HepG2 (cell line): ENCODE data around the gene THRAP3. TPM values are rescaled to one million over a fixed set of nuclear protein-coding genes. Genes with fewer than 3 reads are reported as not detected.
A peak's percentile ranks its signal among the peaks of the same experiment; 100 is the strongest.

Source experiments
- ELF1 ChIP-seq: sonication (generic); formaldehyde crosslinking; IDR thresholded peaks from 2 replicates; pipeline ENCODE4 v1.4.0; 2020; ENCODE audit warnings: missing genetic modification reagents
- KAT8 ChIP-seq: IDR thresholded peaks from 2 replicates; pipeline ENCODE4 v1.6.1; 2016; ENCODE audit warnings: missing genetic modification reagents, missing compliant biosample characterization
- NR2C2 ChIP-seq: sonication (generic); formaldehyde crosslinking; IDR thresholded peaks from 2 replicates; pipeline ENCODE4 v1.4.0; 2020; ENCODE audit warnings: missing genetic modification reagents, mild to moderate bottlenecking, moderate library complexity, borderline replicate concordance
- PRMT3 ChIP-seq: sonication (generic); formaldehyde crosslinking; IDR thresholded peaks from 2 replicates; pipeline ENCODE4 v1.8.1; 2022; ENCODE audit warnings: low read depth, mild to moderate bottlenecking, moderate library complexity, missing genetic modification reagents, borderline replicate concordance
- STAT5B ChIP-seq: sonication (generic); formaldehyde crosslinking; IDR thresholded peaks from 2 replicates; pipeline ENCODE4 v1.4.0; 2020; ENCODE audit warnings: missing genetic modification reagents
- TARDBP ChIP-seq: sonication (generic); formaldehyde crosslinking; IDR thresholded peaks from 2 replicates; pipeline ENCODE4 v1.8.0; 2022; ENCODE audit warnings: mild to moderate bottlenecking, missing genetic modification reagents
- U2AF2 ChIP-seq: fragments of 200-400 bp; formaldehyde crosslinking; IDR thresholded peaks from 2 replicates; pipeline ENCODE4 v1.6.1; 2017; ENCODE audit warnings: low read depth, mild to moderate bottlenecking, low read length
- YEATS2 ChIP-seq: sonication (generic); formaldehyde crosslinking; IDR thresholded peaks from 2 replicates; pipeline ENCODE4 v1.4.0; 2020; ENCODE audit warnings: missing genetic modification reagents, borderline replicate concordance
- ZBTB3 ChIP-seq: sonication (generic); formaldehyde crosslinking; IDR thresholded peaks from 2 replicates; pipeline ENCODE4 v1.4.0; 2020; ENCODE audit warnings: low read depth, mild to moderate bottlenecking, moderate library complexity, missing genetic modification reagents, borderline replicate concordance
- ZNF569 ChIP-seq: sonication (generic); formaldehyde crosslinking; IDR thresholded peaks from 2 replicates; pipeline ENCODE4 v1.5.0; 2020; ENCODE audit warnings: mild to moderate bottlenecking, missing genetic modification reagents, moderate library complexity, borderline replicate concordance
- ZNF616 ChIP-seq: sonication (generic); formaldehyde crosslinking; IDR thresholded peaks from 2 replicates; pipeline ENCODE4 v1.5.0; 2020; ENCODE audit warnings: low read depth, mild to moderate bottlenecking, missing genetic modification reagents
- ZNF646 ChIP-seq: sonication (generic); formaldehyde crosslinking; IDR thresholded peaks from 2 replicates; pipeline ENCODE4 v1.9.0; 2021; ENCODE audit warnings: mild to moderate bottlenecking, missing genetic modification reagents
- ZNF782 ChIP-seq: sonication (generic); formaldehyde crosslinking; IDR thresholded peaks from 2 replicates; pipeline ENCODE4 v1.4.0; 2020; ENCODE audit warnings: missing genetic modification reagents, mild to moderate bottlenecking, borderline replicate concordance
- ZNF839 ChIP-seq: sonication (generic); formaldehyde crosslinking; IDR thresholded peaks from 2 replicates; pipeline ENCODE4 v1.4.0; 2020; ENCODE audit warnings: missing genetic modification reagents, mild to moderate bottlenecking, borderline replicate concordance
- ZSCAN9 ChIP-seq: IDR thresholded peaks from 2 replicates; pipeline ENCODE4 v1.6.1; 2016; ENCODE audit warnings: borderline replicate concordance
- polyA plus RNA-seq, 8 experiments: library from polyadenylated mRNA; depleted of rRNA in 3 of 8; stranded (reverse) in 7 of 8; unstranded in 1 of 8; fragments of >200 nt; fragmentation: Illumina TruSeq in 4 of 8; extraction: Trizol in 4 of 8; gene quantifications; 2 replicates each; pipeline versions ENCODE4 v1.2.1 to v1.2.3, GENCODE V29; 2011 to 2016; ENCODE audit warnings: low read depth in 4 of 8, missing spikeins in 1 of 8, mixed read lengths in 1 of 8; ENCODE audit not compliant: insufficient read depth in 1 of 8
- total RNA-seq, 5 experiments: library from RNA; depleted of rRNA; stranded (reverse); fragments of >200 nt; fragmentation: Illumina TruSeq; extraction: Trizol; gene quantifications; 2 replicates each; pipeline ENCODE4 v1.2.3, GENCODE V29; 2016; ENCODE audit warnings: low read depth in 1 of 5
- TF ChIP-seq, protein P1 (sequence below): sonication (generic); formaldehyde crosslinking; IDR thresholded peaks from 2 replicates; pipeline ENCODE4 v1.8.0; 2022; ENCODE audit warnings: missing genetic modification reagents, mild to moderate bottlenecking, moderate library complexity, borderline replicate concordance
- TF ChIP-seq, protein P2 (sequence below): sonication (generic); formaldehyde crosslinking; IDR thresholded peaks from 2 replicates; pipeline ENCODE4 v1.5.0; 2020; ENCODE audit warnings: mild to moderate bottlenecking, missing genetic modification reagents
- TF ChIP-seq, protein P3 (sequence below): conservative IDR thresholded peaks from 2 replicates; pipeline ENCODE4 v1.6.1; 2018; ENCODE audit warnings: missing genetic modification reagents

THRAP3 gene
- total and polyA plus RNA-seq, 2 of the 13 experiments (the other 11 are each of a cell fraction or from before 2014, with no cell fraction given): 45.0 to 92.6 TPM

GRCh38 chr1:36223996-36224536, at the start of gene THRAP3 (continued):
- TF ChIP-seq ZNF646 (CRISPR knock-in tag) (no peak), ZNF839 (CRISPR knock-in tag) (no peak), PRMT3 (CRISPR knock-in tag) (no peak), YEATS2 (CRISPR knock-in tag) (peak; percentile 93), ELF1 (CRISPR knock-in tag) (peak; percentile 82), ZNF782 (CRISPR knock-in tag) (0 out of 2 replicates have a peak, but pooled peaks have one; percentile 24), KAT8 (peak; percentile 88), ZSCAN9 (CRISPR knock-in tag) (peak; percentile 62; the same call in 1 of the 2 replicates), ZBTB3 (CRISPR knock-in tag) (no peak), STAT5B (CRISPR knock-in tag) (no peak), NR2C2 (CRISPR knock-in tag) (peak; percentile 88), U2AF2 (no peak), TARDBP (CRISPR knock-in tag) (peak; percentile 98), ZNF569 (CRISPR knock-in tag) (no peak), ZNF616 (CRISPR knock-in tag) (no peak)
- TF ChIP-seq, protein P1, sequence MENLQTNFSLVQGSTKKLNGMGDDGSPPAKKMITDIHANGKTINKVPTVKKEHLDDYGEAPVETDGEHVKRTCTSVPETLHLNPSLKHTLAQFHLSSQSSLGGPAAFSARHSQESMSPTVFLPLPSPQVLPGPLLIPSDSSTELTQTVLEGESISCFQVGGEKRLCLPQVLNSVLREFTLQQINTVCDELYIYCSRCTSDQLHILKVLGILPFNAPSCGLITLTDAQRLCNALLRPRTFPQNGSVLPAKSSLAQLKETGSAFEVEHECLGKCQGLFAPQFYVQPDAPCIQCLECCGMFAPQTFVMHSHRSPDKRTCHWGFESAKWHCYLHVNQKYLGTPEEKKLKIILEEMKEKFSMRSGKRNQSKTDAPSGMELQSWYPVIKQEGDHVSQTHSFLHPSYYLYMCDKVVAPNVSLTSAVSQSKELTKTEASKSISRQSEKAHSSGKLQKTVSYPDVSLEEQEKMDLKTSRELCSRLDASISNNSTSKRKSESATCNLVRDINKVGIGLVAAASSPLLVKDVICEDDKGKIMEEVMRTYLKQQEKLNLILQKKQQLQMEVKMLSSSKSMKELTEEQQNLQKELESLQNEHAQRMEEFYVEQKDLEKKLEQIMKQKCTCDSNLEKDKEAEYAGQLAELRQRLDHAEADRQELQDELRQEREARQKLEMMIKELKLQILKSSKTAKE (CRISPR knock-in tag): no peak
- TF ChIP-seq, protein P2, sequence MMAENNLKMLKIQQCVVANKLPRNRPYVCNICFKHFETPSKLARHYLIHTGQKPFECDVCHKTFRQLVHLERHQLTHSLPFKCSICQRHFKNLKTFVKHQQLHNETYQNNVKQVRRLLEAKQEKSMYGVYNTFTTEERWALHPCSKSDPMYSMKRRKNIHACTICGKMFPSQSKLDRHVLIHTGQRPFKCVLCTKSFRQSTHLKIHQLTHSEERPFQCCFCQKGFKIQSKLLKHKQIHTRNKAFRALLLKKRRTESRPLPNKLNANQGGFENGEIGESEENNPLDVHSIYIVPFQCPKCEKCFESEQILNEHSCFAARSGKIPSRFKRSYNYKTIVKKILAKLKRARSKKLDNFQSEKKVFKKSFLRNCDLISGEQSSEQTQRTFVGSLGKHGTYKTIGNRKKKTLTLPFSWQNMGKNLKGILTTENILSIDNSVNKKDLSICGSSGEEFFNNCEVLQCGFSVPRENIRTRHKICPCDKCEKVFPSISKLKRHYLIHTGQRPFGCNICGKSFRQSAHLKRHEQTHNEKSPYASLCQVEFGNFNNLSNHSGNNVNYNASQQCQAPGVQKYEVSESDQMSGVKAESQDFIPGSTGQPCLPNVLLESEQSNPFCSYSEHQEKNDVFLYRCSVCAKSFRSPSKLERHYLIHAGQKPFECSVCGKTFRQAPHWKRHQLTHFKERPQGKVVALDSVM (CRISPR knock-in tag): no peak; the same call in 1 of the 2 replicates
- TF ChIP-seq, protein P3, sequence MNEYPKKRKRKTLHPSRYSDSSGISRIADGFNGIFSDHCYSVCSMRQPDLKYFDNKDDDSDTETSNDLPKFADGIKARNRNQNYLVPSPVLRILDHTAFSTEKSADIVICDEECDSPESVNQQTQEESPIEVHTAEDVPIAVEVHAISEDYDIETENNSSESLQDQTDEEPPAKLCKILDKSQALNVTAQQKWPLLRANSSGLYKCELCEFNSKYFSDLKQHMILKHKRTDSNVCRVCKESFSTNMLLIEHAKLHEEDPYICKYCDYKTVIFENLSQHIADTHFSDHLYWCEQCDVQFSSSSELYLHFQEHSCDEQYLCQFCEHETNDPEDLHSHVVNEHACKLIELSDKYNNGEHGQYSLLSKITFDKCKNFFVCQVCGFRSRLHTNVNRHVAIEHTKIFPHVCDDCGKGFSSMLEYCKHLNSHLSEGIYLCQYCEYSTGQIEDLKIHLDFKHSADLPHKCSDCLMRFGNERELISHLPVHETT: peak; percentile 89
